K562 (cell line): ENCODE results near the gene C7orf57. TPM values are rescaled to one million over a fixed set of nuclear protein-coding genes. Genes with fewer than 3 reads are reported as not detected.

Source experiments
- ATAC-seq: fragments of 200-7000 bp; cut with Tn5 transposase; 3 replicates; pipeline ENCODE4 v1.9.1; 2020; ENCODE audit warnings: moderate library complexity
- BruUV-seq: library from RNA; stranded (reverse); fragments of 400-500 nt; replicated peaks from 2 replicates; lab custom pipeline; 2021; lab: Mats Ljungman, UMichigan
- CTCF ChIA-PET: fragments of 300-600 bp; formaldehyde crosslinking; extraction: SDS; loops from one replicate; lab custom pipeline; 2021; ENCODE audit warnings: low intra/inter-chr PET ratio; lab: Yijun Ruan, JAX
- POLR2A ChIA-PET: fragments of 300-600, 350-650 bp; sonication (Branson Sonifier 250); formaldehyde crosslinking; extraction: SDS; loops from one replicate; lab custom pipeline; 2021; ENCODE audit warnings: antibody characterized with exemption, inconsistent platforms; lab: Yijun Ruan, JAX
- DNase-seq, 4 experiments: peaks; one replicate each; pipeline versions ENCODE4 v3.0.0 to v3.0.0-alpha.2; 2011 to 2018; ENCODE audit warnings: low spot score in 3 of 4, mixed read lengths in 3 of 4; ENCODE audit errors: extremely low read depth in 1 of 4
- FAIRE-seq: peaks from 2 replicates; lab custom pipeline; 2011; peaks lifted over from hg19 to GRCh38; lab: Jason Lieb, UNC
- H2AFZ ChIP-seq: 2 replicates; pipeline ENCODE4 v1.6.0; 2011; ENCODE audit warnings: low read depth, low read length, control low read depth, inconsistent platforms
- H3K27ac ChIP-seq: fragments of 200-600 bp; 3 replicates; pipeline ENCODE4 v1.8.0; 2011; ENCODE audit warnings: low read depth, mild to moderate bottlenecking, control low read depth, inconsistent platforms, low read length, moderate library complexity, mixed read lengths; ENCODE audit errors: extremely low read depth
- H3K27me3 ChIP-seq, 2 experiments: fragments of 300-600 bp in 1 of 2; 2 replicates in 1 of 2; 3 replicates in 1 of 2; pipeline versions ENCODE4 v1.6.0 to v1.8.0; 2011; ENCODE audit warnings: inconsistent platforms in 2 of 2, low read length in 2 of 2, mild to moderate bottlenecking in 1 of 2, mixed read lengths in 1 of 2, moderate library complexity in 1 of 2; ENCODE audit not compliant: control insufficient read depth in 2 of 2, insufficient read depth in 2 of 2
- H3K36me3 ChIP-seq: fragments of 300-600 bp; 3 replicates; pipeline ENCODE4 v1.8.0; 2011; ENCODE audit warnings: mild to moderate bottlenecking, low read length, inconsistent platforms; ENCODE audit not compliant: control insufficient read depth, insufficient read depth
- H3K4me1 ChIP-seq, 2 experiments: fragments of 200-600 bp in 1 of 2; replicated peaks in 1 of 2; 2 replicates in 1 of 2; 3 replicates in 1 of 2; pipeline versions ENCODE4 v1.5.1 to v1.8.0; 2011; ENCODE audit warnings: inconsistent platforms in 2 of 2, low read length in 2 of 2, mild to moderate bottlenecking in 1 of 2, mixed read lengths in 1 of 2, moderate library complexity in 1 of 2; ENCODE audit not compliant: control insufficient read depth in 2 of 2, insufficient read depth in 2 of 2
- H3K4me2 ChIP-seq: 2 replicates; pipeline ENCODE4 v1.6.1; 2011; ENCODE audit warnings: low read length, control low read depth, inconsistent platforms, mixed read lengths; ENCODE audit not compliant: insufficient read depth
- H3K4me3 ChIP-seq: fragments of 200-600 bp; sonication (generic), shearing (Covaris generic); 2 replicates; pipeline ENCODE4 v1.5.1; 2016; ENCODE audit warnings: control low read depth, inconsistent platforms
- H3K79me2 ChIP-seq: fragments of 200-600 bp; 3 replicates; pipeline ENCODE4 v1.8.0; 2011; ENCODE audit warnings: low read length, inconsistent platforms; ENCODE audit not compliant: control insufficient read depth, insufficient read depth
- H3K9ac ChIP-seq, 2 experiments: 2 replicates each; pipeline versions ENCODE4 v1.6.0 to v1.6.1; 2011; ENCODE audit warnings: low read depth in 2 of 2, low read length in 2 of 2, control low read depth in 1 of 2, inconsistent platforms in 1 of 2, mild to moderate bottlenecking in 1 of 2, mixed read lengths in 1 of 2; ENCODE audit not compliant: insufficient read depth in 1 of 2
- H3K9me1 ChIP-seq: one replicate; pipeline ENCODE4 v1.6.0; 2011; ENCODE audit warnings: inconsistent platforms, mild to moderate bottlenecking, low read length, moderate library complexity; ENCODE audit not compliant: control insufficient read depth, insufficient read depth
- H3K9me3 ChIP-seq: replicated peaks from 2 replicates; pipeline ENCODE4 v1.5.1; 2011; ENCODE audit warnings: low read depth, low read length, inconsistent platforms; ENCODE audit not compliant: control insufficient read depth, insufficient read depth
- H4K20me1 ChIP-seq: replicated peaks from 2 replicates; pipeline ENCODE4 v1.6.1; 2011; ENCODE audit warnings: low read length, inconsistent platforms, mixed read lengths; ENCODE audit not compliant: control insufficient read depth, insufficient read depth
- FOXP1 ChIP-seq: sonication (generic); formaldehyde crosslinking; IDR thresholded peaks from 2 replicates; pipeline ENCODE4 v1.8.0; 2022; ENCODE audit warnings: mild to moderate bottlenecking, missing genetic modification reagents
- JUN ChIP-seq, 2 experiments: sonication (generic) in 1 of 2; formaldehyde crosslinking in 1 of 2; IDR thresholded peaks; 2 replicates each; pipeline versions ENCODE4 v1.6.1 to v1.8.0; 2012 to 2022; ENCODE audit warnings: borderline replicate concordance in 2 of 2, mild to moderate bottlenecking in 2 of 2, improper control_type of control experiment in 1 of 2, low read depth in 1 of 2, low read length in 1 of 2, missing genetic modification reagents in 1 of 2
- ZNF133 ChIP-seq: fragments of 250-450 bp; sonication (Bioruptor Pico); IDR thresholded peaks from 2 replicates; pipeline ENCODE4 v1.4.0; 2020; ENCODE audit warnings: mild to moderate bottlenecking
- WGBS: fragments of 100-300 bp; shearing (Covaris generic); methylation state at CpG from one replicate; pipeline ENCODE4 v1.1.6; 2016; ENCODE audit warnings: low coverage, mixed read lengths; ENCODE audit not compliant: insufficient coverage; ENCODE audit errors: missing lambda C conversion rate; 5-methylcytosine and 5-hydroxymethylcytosine counted together
- in situ Hi-C: fragments of 300-500 bp; cut with MboI; formaldehyde crosslinking; loops from 4 replicates; pipeline ENCODE4 v1.15.0; 2018; ENCODE audit warnings: inconsistent platforms, mixed read lengths
- intact Hi-C: fragments of 100-400 bp; cut with micrococcal nuclease; formaldehyde crosslinking; loops from 2 replicates; pipeline ENCODE4 v1.14.2; 2022
- polyA plus RNA-seq, 8 experiments: library from polyadenylated mRNA; depleted of rRNA in 4 of 8; stranded (reverse) in 5 of 8; unstranded in 3 of 8; fragments of >200 nt; fragmentation: Nextera tagmentation in 2 of 8; fragmentation: Illumina TruSeq in 1 of 8; extraction: Ambion mirVana in 2 of 8; extraction: Trizol in 1 of 8; gene quantifications; 2 replicates each; pipeline versions ENCODE4 v1.2.1 to v1.2.3, GENCODE V29; 2011 to 2014; ENCODE audit warnings: inconsistent platforms in 1 of 8, missing spikeins in 1 of 8
- total RNA-seq, 7 experiments: library from RNA; depleted of rRNA in 6 of 7; stranded (reverse); fragments of >200 nt in 6 of 7; fragmentation: Illumina TruSeq in 2 of 7; extraction: Trizol in 2 of 7; gene quantifications; 2 replicates each; pipeline versions ENCODE4 v1.2.1 to v1.2.3, GENCODE V29; 2011 to 2021; ENCODE audit warnings: low replicate concordance in 1 of 7
- TF ChIP-seq, protein P1 (sequence below): fragments of 450-650 bp; IDR thresholded peaks from 2 replicates; pipeline ENCODE4 v1.6.1; 2018; ENCODE audit not compliant: partially characterized antibody
- TF ChIP-seq, protein P2 (sequence below): sonication (generic); formaldehyde crosslinking; IDR thresholded peaks from 2 replicates; pipeline ENCODE4 v1.5.0; 2020; ENCODE audit warnings: missing genetic modification reagents

C7orf57 gene
- total and polyA plus RNA-seq, 9 of the 15 experiments (the other 6 are each of a cell fraction or from before 2014, with no cell fraction given), result not detected

DNA sequence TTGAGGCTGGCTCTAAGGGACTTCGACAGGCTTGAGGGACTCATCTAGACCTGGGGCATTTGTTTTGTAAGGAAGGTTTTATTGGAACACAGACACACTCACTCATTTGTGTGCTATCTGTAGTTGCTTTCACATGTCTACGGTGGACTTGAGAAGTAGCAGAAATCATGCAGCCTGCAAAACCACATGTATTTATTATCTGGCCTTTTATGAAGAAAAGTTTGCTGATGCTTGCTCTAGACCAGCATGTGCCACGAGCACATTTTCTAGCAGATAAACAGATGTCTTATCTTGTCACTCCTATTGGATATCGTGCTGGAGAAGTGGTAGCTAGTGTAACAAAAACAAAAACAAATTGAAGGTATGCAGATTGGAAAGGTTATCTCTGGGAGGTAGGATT, 63.5 kb downstream of the C7orf57 start:
- Histone ChIP-seq H3K9me3 (no peaks in the 10 kb centered on the region), H3K9ac (no peak overlapping the region), H3K9me1 (no peaks in the 10 kb centered on the region), H4K20me1 (0 out of 2 replicates have a peak, but pooled peaks cover 2% of the 10 kb centered on the region), H3K36me3 (no peaks in the 10 kb centered on the region), H3K4me1 (no peaks in the 10 kb centered on the region), H3K4me2 (no peak overlapping the region), H3K27me3 (peaks cover 8% of the 10 kb centered on the region in 2 experiments; a peak in 3 of 5 replicates), H2AFZ (no peak overlapping the region), H3K27ac (no peak overlapping the region), H3K4me3 (no peak overlapping the region), H3K79me2 (no peaks in the 10 kb centered on the region)
- FAIRE-seq, result no peak
- BruUV-seq, result no TSS peak
- ChIA-PET POLR2A (no interaction called here), CTCF (no interaction called here)
- ATAC-seq, result no peak
- 2% methylated on average over 4 of the region's 4 CpGs for WGBS
- no peak for DNase-seq
- intact Hi-C loops (no loop called here), in situ Hi-C loops (no loop called here)
- TF ChIP-seq JUN (IDR thresholded peaks at IDR 0.05; ENCODE audit: borderline replicate concordance, low read depth, low read length) (no peak), JUN (CRISPR knock-in tag; IDR thresholded peaks at IDR 0.05; ENCODE audit: borderline replicate concordance) (no peak), ZNF133 (CRISPR knock-in tag) (no peak), FOXP1 (CRISPR knock-in tag) (no peak)
- TF ChIP-seq, protein P1, sequence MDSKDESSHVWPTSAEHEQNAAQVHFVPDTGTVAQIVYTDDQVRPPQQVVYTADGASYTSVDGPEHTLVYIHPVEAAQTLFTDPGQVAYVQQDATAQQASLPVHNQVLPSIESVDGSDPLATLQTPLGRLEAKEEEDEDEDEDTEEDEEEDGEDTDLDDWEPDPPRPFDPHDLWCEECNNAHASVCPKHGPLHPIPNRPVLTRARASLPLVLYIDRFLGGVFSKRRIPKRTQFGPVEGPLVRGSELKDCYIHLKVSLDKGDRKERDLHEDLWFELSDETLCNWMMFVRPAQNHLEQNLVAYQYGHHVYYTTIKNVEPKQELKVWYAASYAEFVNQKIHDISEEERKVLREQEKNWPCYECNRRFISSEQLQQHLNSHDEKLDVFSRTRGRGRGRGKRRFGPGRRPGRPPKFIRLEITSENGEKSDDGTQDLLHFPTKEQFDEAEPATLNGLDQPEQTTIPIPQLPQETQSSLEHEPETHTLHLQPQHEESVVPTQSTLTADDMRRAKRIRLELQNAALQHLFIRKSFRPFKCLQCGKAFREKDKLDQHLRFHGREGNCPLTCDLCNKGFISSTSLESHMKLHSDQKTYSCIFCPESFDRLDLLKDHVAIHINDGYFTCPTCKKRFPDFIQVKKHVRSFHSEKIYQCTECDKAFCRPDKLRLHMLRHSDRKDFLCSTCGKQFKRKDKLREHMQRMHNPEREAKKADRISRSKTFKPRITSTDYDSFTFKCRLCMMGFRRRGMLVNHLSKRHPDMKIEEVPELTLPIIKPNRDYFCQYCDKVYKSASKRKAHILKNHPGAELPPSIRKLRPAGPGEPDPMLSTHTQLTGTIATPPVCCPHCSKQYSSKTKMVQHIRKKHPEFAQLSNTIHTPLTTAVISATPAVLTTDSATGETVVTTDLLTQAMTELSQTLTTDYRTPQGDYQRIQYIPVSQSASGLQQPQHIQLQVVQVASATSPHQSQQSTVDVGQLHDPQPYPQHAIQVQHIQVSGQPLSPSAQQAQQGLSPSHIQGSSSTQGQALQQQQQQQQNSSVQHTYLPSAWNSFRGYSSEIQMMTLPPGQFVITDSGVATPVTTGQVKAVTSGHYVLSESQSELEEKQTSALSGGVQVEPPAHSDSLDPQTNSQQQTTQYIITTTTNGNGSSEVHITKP, result no peak
- TF ChIP-seq, protein P2, sequence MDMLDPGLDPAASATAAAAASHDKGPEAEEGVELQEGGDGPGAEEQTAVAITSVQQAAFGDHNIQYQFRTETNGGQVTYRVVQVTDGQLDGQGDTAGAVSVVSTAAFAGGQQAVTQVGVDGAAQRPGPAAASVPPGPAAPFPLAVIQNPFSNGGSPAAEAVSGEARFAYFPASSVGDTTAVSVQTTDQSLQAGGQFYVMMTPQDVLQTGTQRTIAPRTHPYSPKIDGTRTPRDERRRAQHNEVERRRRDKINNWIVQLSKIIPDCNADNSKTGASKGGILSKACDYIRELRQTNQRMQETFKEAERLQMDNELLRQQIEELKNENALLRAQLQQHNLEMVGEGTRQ (CRISPR knock-in tag), result no peak
